Ascending aorta (tissue), 2 donors: ENCODE data around the gene OIT3. TPM values are rescaled to one million over a fixed set of nuclear protein-coding genes. Genes with fewer than 3 reads are reported as not detected.

Experiments
- DNase-seq, 2 donors: peaks; one replicate each; pipeline ENCODE4 v3.0.0-alpha.2; 2019; ENCODE audit warnings: low spot score in 2 of 2
- H3K27ac ChIP-seq, 2 donors: fragments of 200-600 bp; sonication (generic); one replicate each; pipeline ENCODE4 v1.5.1; 2016 to 2017; ENCODE audit warnings: mild to moderate bottlenecking in 1 of 2
- H3K27me3 ChIP-seq: fragments of 200-600 bp; sonication (generic); one replicate; pipeline ENCODE4 v1.5.1; 2017
- H3K36me3 ChIP-seq, 2 donors: fragments of 200-600 bp; sonication (generic); one replicate each; pipeline ENCODE4 v1.5.1; 2016
- H3K4me1 ChIP-seq, 2 donors: fragments of 200-600 bp; sonication (generic); one replicate each; pipeline ENCODE4 v1.5.1; 2016 to 2017; ENCODE audit warnings: mild to moderate bottlenecking in 1 of 2
- H3K4me3 ChIP-seq, 2 donors: fragments of 200-600 bp; sonication (generic); one replicate each; pipeline ENCODE4 v1.5.1; 2016 to 2017; ENCODE audit warnings: mild to moderate bottlenecking in 1 of 2
- H3K9me3 ChIP-seq, 2 donors: fragments of 200-600 bp; sonication (generic); one replicate each; pipeline ENCODE4 v1.5.1; 2016
- CTCF ChIP-seq, 3 experiments: fragments of 200-600 bp in 2 of 3; fragments of 450-650 bp in 1 of 3; sonication (generic) in 2 of 3; IDR thresholded peaks; one replicate each; pipeline ENCODE4 v1.5.1; 2016 to 2019; ENCODE audit warnings: antibody characterized with exemption in 3 of 3, mild to moderate bottlenecking in 1 of 3, moderate library complexity in 1 of 3
- intact Hi-C: fragments of 100-400 bp; cut with DNase I; formaldehyde crosslinking; loops from one replicate; pipeline ENCODE4 v1.15.1; 2023
- total RNA-seq: library from RNA; depleted of rRNA; stranded (reverse); fragments of >200 nt; gene quantifications from one replicate; pipeline ENCODE4 v1.1.0, GENCODE V29; 2016

The OIT3 gene
- total RNA-seq, 1 donor from 2014 or later = not detected

DNA sequence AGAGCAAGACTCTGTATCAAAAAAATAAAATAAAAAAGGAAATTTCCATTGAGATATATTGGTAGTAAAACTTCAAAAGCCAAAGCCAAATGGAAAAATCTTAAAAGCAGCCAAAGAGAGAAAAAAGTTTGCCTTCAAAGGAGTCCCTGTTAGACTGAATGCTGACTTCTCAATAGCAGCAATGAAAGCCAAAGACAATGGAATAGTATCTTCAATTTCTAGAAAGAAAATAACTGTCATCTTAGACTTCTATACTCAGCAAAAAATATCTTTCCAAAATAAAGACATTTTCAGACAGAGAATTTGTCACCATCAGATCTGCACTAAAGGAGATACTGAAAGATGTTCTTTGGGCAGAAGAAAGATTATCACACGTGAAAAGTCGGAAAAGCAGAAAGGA lies 14.3 kb upstream of the OIT3 start:
- TF ChIP-seq CTCF (IDR thresholded peaks at IDR 0.05) = no peak
- no peak overlapping the region for H3K4me3 ChIP-seq
- peaks cover 13 to 14% of the 10 kb centered on the region in 2 donors for H3K36me3 ChIP-seq
- DNase-seq = no peak
- no peaks in the 10 kb centered on the region for H3K9me3 ChIP-seq
- intact Hi-C loops = no loop called here
- H3K27me3 ChIP-seq = no peaks in the 10 kb centered on the region
- no peaks in the 10 kb centered on the region for H3K4me1 ChIP-seq
- H3K27ac ChIP-seq = no peak overlapping the region

GRCh38 chr10:72881291-72881690 lies 12.2 kb upstream of the OIT3 start:
- H3K27ac ChIP-seq = no peak overlapping the region
- no peaks in the 10 kb centered on the region for H3K27me3 ChIP-seq
- H3K36me3 ChIP-seq = peaks cover 17 to 22% of the 10 kb centered on the region in 2 donors
- TF ChIP-seq CTCF (IDR thresholded peaks at IDR 0.05) = no peak
- intact Hi-C loops = no loop called here
- no peak overlapping the region for H3K4me3 ChIP-seq
- no peaks in the 10 kb centered on the region for H3K9me3 ChIP-seq
- DNase-seq = no peak
- H3K4me1 ChIP-seq = no peaks in the 10 kb centered on the region

DNA sequence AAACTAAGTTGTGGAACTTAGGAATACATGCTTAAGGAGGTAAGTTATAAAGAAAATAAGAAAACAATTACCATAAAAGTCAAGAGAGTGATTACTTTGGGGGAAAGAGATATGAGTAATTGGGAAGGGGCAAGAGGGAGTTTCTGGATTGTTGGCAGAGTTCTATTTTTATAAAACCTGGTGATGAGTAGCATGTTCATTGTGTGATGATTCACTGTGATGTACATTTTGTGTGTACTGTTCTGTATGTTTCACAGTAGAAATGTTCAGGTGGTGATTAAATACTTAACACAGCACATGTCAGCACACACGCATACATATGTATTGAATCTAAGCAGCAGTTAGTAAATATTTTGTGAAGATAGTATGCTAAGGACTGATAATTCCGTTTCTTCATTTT lies 9.7 kb upstream of the OIT3 start:
- no peak for DNase-seq
- intact Hi-C loops = no loop called here
- H3K9me3 ChIP-seq = no peaks in the 10 kb centered on the region
- no peaks in the 10 kb centered on the region for H3K4me1 ChIP-seq
- H3K27ac ChIP-seq = no peak overlapping the region
- no peak for TF ChIP-seq CTCF (IDR thresholded peaks at IDR 0.05)
- H3K27me3 ChIP-seq = no peaks in the 10 kb centered on the region
- peaks cover 19 to 33% of the 10 kb centered on the region in 2 donors for H3K36me3 ChIP-seq
- H3K4me3 ChIP-seq = no peak overlapping the region

- Histone ChIP-seq H3K4me3 (no peak overlapping the region), H3K27ac (no peak overlapping the region), H3K36me3 (peaks cover 7 to 21% of the 10 kb centered on the region in 2 donors), H3K9me3 (no peaks in the 10 kb centered on the region), H3K4me1 (no peaks in the 10 kb centered on the region), H3K27me3 (no peaks in the 10 kb centered on the region)
- no peak for DNase-seq
- TF ChIP-seq CTCF (IDR thresholded peaks at IDR 0.05) = no peak
- intact Hi-C loops = no loop called here
Observed at GRCh38 chr10:72885953-72886352, 7.6 kb upstream of the OIT3 start.

DNA sequence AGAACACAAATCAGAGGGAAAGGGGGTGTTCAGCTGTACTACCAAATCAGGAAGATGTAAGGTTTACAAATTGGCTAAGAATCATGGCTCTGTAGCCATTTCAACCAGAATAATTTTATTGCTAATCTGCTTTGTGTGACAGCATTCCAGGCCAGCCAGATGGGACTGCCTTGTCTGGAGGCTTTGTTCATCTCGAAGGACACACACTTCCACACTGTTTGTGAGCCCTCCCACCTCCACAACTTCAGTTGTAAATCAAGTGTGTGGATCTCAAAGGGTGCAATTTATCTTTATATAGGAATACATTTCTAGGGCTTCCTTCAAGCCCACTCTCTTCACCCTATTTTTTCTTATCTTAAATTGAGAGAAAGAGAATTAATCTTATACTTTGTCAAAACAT lies 6.9 kb upstream of the OIT3 start:
- Histone ChIP-seq H3K4me3 (no peak overlapping the region), H3K36me3 (peaks cover 7 to 21% of the 10 kb centered on the region in 2 donors), H3K4me1 (no peaks in the 10 kb centered on the region), H3K9me3 (no peaks in the 10 kb centered on the region), H3K27me3 (no peaks in the 10 kb centered on the region), H3K27ac (peak overlapping the region in 1 of 2 donors; percentile 2)
- DNase-seq = no peak
- no peak for TF ChIP-seq CTCF (IDR thresholded peaks at IDR 0.05)
- intact Hi-C loops = no loop called here

GRCh38 chr10:72887043-72887442 lies 6.5 kb upstream of the OIT3 start:
- H3K4me1 ChIP-seq = no peaks in the 10 kb centered on the region
- intact Hi-C loops = no loop called here
- no peak for TF ChIP-seq CTCF (IDR thresholded peaks at IDR 0.05)
- peaks cover 7 to 21% of the 10 kb centered on the region in 2 donors for H3K36me3 ChIP-seq
- DNase-seq = no peak
- no peaks in the 10 kb centered on the region for H3K27me3 ChIP-seq
- H3K4me3 ChIP-seq = no peak overlapping the region
- peak overlapping the region in 1 of 2 donors; percentile 2 for H3K27ac ChIP-seq
- no peaks in the 10 kb centered on the region for H3K9me3 ChIP-seq
